Measurements from ENCODE around the gene INO80E.

The INO80E gene

DNA sequence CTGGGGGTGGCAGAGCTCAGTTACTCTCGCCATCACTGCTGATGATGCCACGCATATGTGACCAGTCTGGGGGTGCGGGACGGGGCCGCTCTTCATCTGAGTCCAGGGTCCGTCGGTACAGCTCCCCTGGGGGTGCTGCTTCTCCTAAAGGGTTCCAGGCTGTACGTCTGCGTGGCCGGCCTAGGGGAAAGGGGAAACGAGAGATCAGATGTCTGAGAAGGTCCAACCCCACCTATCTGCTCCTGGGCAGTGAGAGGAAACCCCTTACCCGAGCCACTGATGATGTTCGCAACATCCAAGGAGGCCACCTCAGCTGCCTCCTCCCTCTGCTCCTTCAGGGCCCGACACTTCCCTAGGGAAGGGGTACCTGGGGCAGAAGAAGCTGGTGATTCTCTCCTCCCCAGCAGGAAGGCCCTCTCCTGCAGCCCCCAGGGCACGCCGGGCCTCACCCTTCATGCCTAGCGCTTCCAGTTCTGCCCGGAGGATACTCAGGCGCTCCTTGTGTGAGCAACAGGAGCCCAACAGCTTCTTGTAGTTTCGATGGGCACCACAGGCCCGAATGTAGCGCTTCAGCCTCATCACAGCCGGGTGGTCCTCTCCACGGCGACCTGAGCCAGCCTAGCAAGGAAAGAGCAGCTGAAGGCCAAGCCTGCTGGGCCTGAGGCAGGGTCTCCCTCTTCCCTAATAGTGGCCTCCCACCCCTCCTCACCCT lies 2.7 kb upstream of the INO80E start:
- no peak for DNase-seq (ENCODE audit: low spot score)

DNA sequence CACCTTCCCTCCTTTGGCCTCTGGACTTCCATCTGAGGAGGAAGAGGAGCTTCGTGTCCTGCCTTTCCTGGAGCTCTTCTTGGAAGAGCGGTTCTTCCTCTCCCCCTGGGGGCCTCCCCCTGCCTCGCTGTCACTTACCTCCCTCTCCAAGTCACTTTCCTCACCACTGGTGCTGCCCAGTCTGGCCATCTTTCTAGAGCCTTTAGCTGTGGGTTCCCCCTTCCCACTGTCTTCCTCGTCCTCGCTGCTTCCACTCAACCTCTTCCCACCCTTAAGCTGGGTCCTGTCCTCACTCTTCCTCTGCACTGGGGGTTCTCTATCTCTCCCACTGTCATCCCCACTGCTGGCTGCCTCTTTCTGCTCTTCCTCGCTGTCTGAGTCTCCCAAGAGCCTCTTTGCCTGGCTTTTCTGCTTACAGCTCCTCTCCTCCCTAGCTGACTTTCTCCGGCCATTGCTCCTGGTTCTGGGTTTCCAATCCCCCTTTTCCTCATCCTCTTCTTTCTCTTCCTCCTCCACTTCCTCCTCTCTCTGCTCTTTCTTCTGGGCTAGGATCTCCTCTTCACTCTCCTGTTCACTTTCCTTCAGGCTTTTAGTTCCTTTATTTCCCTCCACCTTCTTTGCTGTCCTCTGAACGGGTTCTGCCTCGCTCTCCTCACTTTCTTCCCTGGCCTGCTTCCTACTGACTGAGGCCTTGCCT lies 2.0 kb upstream of the INO80E start:
- DNase-seq (ENCODE audit: low spot score): no peak

DNA sequence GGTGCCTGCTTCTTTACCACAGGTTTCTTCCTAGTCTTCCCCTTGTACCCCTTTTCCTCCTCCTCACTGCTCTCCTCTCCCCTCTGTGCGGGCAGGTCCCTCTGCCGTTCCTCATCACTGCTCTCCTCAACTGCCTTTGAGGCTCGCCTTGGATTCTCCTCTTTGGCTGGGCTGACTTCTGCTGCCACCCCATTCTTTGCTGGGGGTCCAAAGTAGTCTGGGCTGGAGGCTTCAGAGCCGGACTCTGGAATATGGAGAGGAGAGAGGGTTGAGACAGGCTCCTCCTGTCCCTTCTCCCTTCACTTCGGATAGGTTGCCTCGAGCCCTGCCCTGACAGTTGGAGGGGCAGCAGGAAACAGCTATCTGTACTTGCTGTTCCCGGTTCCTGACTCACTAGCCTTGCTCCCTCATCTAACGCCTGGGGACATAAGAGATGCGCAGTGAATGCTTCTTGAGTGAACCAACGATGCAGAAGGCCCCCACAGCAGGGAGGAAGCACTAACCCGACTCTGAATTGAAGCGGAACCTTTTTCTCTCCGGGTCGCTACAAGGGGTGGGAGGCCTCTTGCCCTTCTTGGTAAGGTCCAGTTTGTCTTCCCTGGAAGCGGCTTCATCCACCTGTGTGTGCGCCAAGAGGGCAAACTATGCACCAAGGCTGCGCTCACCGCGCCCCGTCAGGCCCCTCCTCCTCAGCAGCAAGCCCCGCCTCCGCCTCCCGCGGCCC lies 1.3 kb upstream of the INO80E start:
- peak; percentile 59 for DNase-seq (ENCODE audit: low spot score)

DNA sequence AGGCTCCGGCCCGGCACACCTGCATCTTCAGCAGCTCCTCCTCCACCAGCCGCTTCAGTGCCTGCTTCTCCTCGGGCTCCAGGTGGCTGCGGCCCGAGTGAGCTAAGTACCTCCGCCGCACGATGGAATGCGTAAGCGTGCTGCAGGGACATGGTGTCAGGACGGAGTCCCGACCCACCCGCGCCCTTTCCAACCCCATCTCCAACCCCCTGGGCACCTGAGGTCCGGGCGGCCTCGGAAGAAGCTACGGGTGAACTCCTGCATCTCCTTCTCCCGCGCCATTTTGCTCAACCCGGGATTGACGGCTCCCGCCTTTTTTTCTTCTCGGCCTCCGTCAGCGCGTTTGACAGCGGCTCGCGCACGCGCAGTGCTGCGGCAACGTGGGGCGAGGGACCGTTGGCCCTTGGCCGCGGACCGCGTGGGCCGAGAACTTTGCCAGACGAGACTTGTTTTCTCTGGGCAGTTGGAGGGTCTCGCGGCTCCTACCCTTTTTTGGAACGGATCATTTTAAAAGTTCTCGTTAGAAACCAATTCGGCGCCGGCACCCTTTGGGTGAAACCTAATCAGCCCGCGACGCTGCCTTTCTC lies 624 bp upstream of the INO80E start, which contains the start of gene HIRIP3:
Gene HIRIP3, minus strand, starts transcription at position 294 of the 587 bp plus-strand sequence. Its CDS starts 12 bp downstream, at position 282.
- DNase-seq (ENCODE audit: low spot score): peak; percentile 91

DNA sequence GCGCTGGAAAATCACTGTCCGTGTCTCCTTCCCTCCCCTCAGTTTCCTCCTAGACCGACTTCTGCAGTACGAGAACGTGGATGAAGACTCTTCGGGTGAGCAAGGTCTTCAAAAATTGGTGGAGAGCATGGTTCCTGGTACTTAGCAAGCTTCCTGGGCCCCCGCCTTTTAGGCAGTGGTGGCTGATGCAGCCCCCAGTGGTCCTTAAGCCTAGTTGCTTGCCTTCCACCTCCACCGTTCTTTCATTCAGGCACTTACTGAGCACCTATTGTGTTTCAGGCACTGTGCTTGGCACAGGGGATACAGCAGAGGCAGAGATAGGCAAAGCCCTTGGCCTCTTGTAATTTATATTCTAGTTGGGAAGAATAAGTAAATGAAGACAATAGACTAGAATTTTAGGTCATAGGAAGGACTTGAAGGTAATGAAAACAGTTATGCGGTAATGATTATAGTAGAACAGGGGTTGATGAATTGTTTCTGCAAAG lies 767 bp downstream of the INO80E start:
- no peak for DNase-seq (ENCODE audit: low spot score)

DNA sequence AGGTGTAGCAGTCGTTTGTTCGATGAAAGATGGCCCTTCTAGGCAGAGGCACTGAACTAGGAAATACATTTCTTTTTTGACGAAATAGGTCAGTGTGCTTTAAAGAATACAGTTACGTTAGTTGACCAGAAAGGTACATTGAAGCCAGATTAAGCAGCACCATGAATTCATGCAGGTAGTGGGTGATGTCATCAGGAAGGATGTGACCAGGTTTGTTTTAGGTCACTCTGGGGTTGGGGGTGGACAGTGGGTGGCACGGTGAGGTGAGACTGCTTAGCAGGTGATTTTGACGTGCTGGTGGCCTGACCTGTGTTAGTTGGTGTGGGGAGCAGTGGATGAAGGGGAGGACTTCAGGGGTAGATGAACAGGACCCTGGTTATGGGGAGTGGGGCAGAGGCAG lies 3.6 kb downstream of the INO80E start:
- no peak for DNase-seq (ENCODE audit: low spot score)

DNA sequence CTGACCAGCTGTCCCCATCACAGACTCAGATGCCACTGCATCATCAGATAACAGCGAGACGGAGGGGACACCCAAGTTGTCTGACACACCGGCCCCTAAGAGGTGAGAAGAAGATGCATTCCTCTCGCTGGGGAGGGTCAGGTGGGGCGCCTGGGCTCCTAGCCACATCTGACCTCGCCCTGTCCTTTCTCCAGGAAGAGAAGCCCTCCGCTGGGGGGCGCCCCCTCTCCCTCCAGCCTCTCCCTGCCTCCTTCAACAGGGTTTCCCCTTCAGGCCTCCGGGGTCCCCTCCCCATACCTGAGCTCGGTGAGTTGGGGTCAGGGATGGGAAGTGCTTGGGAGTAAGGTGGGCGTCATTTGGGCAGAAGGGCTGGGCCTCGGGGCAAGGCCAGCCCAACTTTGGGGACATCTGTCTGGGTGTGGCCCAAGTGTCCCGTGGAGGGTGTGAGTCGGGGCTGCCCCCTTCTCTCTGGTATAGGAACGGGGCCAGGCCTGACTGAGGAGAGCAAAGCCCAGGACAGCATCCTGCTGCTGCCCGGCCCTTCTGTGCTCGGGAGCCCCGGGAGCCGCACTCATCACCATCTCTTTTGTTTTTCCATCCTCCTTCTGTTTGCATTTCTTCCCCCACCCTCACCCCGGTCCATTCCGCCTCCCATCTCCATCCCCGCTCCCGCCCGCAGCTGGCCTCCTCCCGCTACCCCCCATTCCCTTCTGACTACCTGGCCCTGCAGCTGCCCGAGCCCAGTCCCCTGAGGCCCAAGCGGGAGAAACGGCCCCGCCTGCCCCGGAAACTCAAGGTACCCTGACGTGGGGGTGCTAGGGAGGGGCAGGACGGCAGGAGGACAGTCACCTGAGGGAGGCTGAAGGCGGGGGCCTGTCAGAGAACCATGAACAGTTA lies 4.9 kb downstream of the INO80E start:
- DNase-seq (ENCODE audit: low spot score): no peak

DNA sequence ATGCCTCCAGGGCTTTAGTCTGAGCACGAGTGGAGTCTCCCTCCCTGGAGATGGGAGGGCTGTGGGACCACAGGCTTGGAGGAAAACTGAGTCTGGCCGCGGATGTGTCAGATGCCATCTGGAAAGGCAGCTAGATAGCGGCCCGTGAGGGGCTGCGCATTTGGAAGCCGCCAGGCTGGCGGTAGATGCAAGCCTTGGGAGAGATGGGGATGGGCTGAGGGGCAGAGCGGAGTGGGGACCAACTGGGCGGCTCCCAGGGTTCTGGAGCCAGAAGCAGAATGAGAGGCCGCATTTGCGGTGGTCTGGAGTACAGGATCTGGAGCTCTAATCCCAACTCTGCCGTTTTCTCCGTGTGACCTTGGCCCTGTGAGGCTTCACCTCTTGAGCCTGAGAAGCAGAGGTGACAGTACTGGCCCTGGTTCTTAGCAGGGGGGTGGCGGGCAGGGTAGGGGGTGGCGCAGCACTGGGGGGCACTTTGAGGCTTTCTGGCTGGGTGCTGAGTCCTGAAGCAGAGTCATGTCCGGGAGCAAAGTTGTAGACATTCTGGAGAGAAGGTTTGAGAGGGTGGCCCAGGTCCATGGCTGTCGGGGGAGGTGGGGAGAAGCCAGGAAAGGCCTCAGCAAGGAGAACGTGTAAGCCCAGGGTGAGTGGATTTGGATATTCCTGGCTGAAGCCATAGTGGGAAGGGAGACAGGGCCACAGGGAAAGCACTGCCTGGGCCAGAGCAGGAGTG lies 6.7 kb downstream of the INO80E start:
- DNase-seq (ENCODE audit: low spot score): no peak

DNA sequence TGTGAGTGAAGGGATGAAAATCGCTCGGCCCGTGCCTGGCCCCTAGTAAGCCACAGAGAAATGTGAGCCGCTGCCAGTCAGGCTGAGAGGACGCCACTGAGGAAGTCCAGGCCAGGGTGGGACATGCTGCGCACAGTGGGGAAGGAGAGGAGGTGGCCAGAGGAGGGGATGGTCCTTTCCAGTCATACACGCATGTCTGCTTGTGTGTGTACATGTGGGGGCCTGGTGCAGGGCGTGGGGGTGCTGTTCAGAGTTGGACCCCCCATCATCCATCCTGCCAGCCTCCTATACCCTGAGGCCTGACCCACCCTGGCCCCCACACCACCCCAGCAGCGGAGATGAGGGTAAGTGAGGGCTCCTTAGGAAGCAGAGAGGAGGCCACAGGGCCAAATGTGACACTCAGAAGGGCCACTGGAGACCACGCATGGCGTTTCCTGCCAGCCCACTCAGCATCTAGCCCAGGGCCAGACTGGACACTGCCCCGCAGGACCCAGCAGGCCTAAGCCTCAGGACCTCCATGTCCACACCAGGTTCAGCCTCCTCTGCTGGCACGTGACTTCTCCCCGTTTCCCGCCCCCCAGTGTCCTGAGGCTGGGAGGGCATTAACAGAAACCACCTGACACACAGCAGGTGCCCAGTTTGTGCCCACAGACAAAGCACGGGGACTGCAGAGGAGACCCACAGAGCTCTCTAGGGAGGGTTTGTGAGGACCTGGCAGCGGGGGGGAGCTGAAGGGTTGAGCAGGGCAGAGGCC lies 7.8 kb downstream of the INO80E start:
- no peak for DNase-seq (ENCODE audit: low spot score)

DNA sequence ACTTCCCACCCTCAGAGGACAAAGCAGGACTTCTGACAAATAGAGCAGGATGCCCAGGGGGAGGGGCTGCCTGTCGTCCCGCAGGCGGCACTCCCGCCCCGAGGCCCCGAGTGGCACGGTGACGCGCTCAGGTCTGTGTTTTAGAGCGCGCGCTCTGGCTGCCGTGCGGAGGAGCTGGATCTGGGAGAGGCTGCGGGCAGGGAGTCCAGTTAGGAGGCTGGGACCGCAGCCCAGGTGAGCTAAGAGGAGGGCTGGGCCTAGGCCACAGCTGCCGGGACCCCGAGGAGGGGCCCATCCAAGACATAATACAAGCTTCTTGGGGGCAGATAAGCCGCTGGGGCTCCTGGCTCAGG lies 8.4 kb downstream of the INO80E start:
- DNase-seq (ENCODE audit: low spot score): no peak

DNA sequence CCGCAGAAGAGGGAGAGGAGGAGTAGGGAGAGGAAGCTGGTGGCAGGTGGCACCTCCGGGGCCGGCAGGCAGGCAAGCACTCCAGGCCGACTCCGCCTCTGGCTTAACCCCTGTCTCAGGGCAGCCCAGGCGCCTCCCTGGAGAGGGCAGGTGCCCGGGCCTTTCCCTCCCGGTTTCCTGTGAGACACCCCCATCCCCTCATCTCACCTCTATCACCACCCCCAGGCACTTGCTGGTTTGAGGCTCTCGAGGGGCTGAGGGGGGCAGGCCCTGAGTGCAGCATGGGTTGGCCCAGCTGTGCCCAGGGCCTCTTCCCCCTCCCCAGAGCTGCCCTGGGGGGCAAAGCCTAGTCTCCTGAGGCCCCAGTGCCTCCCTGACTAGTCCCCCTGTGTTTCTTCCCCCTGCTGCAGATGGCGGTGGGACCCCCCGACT lies 8.8 kb downstream of the INO80E start:
- DNase-seq (ENCODE audit: low spot score): no peak

DNA sequence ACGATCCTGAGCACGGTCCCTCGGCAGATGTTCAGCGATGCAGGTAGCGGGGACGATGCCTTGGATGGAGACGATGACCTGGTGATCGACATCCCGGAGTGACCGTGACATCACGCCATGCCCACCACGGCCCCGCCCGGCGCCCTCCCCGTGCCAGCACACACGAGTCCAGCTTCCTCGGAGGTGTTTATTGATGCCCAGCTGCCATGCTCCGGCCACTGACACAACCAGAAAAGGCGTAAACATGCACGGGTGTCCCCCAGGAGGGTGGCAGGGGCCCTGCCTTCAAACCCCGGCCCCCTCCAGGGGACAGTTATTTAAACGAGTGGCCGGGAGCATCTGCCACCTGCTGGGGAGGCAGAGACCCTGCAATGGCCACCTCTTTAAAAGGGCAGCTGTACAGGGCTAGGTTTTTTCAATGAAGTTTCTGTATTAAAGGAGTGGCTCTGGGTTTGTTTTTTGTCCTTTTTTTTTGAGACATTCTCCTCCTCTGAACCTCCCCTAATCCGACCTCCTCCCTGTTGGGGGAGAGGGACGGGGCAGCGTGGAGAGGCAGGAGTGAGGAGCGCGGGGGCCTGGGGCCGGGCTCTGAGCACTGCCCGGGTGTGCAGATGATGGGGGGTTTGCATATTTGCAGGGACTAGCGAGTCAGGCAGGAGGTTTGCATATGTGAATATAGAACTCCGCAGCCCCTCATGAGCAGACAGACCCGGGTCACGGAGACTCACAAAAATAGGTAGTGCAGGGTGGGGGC lies 9.5 kb downstream of the INO80E start:
- peak; percentile 79 for DNase-seq (ENCODE audit: low spot score)

DNA sequence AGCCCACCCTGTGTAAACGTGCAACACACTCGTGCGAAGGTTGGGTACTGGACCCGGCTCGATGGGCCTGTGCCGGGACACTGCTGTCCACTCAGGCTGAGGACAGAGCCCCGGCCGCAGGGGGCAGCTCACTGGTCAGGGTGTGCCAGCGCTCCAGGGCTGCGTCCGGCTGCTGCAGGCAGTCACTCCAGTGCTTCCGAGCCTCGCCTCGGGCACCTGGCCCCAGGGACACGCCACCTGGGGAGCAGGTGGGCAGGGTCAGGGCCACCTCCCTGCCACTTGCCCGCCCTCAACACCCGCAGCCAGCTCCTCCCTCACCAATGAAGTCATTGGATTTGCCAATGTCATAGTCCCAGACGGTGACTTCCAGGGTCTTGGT lies 10.0 kb downstream of the INO80E start:
- no peak for DNase-seq (ENCODE audit: low spot score)

DNA sequence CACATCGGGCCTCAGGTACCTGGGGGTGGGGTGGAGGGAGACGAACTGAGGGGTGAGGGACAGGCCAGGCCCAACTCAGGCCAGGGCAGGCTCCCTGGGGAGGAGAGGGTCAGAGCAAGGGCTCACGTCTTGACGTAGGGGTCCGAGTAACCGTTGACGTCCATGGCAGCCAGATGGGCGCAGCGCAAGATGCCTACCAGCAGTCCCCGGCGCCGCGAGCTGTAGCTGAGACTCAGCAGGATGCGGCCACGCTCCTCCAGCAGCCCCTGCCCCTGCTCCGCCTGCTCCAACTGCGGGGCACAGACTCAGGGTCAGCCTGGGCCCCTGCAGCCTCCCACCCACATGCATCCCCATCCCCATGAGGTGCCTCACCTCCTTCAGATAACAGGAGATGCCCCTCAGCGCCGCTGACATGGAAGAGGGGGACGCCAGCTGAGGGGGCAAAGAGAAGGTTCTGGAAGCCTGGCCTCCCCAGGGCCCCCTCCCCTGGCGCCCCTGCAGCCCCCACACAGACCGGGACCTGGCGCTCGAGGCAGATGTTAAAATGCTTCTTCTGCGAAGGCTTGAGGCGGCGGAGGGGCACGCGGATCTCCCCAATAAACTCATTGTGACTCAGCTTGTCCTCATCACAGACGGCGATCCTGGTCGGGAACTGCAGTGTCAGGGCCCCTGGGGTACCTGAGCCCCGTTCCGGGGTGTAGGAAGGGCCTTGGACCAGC lies 10.8 kb downstream of the INO80E start:
- no peak for DNase-seq (ENCODE audit: low spot score)

DNA sequence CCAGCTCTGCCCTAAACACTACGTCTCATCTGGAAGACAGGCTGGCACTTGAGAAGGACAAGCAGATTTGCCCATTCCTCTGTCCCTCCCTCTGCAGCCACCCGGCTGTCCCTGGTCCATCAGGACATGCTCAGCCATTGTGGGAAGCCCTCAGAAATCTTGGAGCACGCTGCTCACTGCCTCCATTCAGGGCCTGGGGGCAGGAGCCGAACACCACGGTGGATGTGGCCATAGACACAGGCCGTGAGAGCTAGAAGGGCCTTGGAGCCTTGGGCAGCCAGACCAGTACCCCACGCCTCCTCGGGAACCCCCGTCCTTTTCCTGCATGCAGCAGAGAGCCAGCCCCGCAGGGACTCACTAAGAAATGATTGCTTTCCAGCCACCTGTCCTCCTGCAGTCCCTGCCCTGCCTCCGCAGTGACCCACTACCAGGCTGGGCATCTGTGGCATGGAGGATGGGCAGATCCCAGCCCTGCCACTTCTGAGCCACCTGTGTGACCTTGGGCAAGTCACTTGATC lies 11.4 kb downstream of the INO80E start:
- no peak for DNase-seq (ENCODE audit: low spot score)

DNA sequence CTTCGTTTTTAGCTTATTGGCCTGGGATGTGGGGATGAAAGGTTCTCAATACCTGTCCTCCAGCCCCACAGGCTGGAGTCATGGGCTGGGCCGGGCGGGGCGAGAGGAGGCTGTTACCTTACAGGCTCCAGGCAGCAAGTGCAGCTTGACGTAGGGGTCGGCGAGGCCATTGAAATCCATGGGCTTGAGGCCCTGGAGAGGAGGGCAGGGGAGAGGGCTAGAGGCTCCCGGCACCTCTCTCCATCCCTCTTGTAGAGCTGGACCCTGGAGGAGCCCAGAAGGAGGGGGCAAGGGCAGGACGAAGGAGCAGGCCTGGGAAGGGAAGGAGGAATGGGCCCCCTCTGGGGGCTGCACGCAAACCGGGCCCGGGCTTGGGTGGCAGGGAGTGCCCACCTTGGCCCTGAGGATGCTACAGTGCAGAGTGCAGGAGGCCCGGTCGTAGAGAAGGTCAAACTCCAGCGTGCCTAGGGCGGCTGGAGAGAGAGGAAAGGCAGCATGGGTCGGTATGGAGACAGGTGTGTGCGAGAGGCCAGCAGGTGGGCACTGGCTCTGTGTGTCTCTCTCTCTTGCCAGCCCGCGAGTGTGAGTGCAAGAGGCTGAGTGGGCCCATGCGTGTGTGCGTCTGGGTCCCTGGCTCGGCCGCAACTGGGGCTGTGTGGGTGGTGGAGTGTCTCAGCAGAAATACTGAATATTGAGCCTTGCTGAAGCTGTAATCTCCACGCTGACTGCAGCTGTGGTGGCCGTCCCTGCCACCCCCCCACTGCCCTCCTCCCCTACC lies 13.2 kb downstream of the INO80E start:
- no peak for DNase-seq (ENCODE audit: low spot score)

DNA sequence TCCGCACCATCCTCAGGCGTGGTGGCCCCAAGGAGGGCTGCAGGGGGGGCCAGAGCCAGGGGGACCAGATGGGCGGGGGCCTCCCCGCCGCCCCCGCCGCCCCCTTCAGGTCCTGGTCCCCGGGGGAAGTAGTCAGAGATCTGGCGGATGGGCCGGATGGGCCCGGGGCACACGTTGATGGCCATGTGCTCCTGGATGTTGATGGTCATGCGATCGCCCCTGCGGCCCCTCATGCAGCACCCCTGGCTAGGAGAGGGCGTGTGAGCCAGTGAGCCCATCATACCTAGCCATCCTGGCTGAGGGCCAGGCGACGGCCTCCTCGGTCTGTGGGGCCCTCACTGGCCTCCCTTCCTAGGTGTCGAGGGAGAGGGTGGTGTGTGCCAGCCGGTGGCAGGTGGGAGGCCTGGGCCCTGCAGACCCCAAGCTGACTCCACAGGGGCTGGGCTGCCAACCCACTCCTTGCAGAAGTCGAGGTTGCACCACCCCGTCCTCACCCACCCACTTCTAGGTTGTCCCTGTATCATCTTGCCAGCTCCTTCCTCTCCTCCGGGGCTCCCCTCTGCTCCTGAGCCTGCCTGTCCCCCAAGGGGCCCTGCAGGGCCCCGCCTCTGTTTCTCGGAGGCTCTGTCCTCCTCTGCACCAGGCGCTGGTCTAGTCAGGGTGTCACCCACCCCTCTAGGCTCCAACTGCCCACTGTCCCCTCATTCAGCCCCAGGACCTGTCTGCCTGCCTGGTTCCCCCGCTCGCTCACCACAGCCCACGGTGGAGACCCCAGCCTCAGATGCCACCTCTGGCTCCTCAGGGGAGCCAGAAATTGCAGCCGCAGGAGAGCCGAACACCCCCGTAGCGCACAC lies 14.2 kb downstream of the INO80E start:
- no peak for DNase-seq (ENCODE audit: low spot score)
